ENCODE measurements around the gene PGLYRP3.

- TF ChIP-seq EZH2 (IDR thresholded peaks at IDR 0.05; ENCODE audit: borderline replicate concordance, low read length): no peak
- no peak for TF ChIP-seq CTCF (IDR thresholded peaks at IDR 0.05; ENCODE audit: low read length)
Measured at GRCh38 chr1:153339802-153340201, 27.1 kb upstream of the PGLYRP3 start.

All from OCI-LY1 (cell line).